Measurements from ENCODE around the gene PDIA3. TPM values are rescaled to one million over a fixed set of nuclear protein-coding genes. Genes with fewer than 3 reads are reported as not detected.
"Not testable (repeated sequence)": the region's sequence is repeated elsewhere in the genome, so short reads cannot be mapped to it uniquely, and the experiment has no call there.

PDIA3 gene
- total RNA-seq, result 100 to 1,000 TPM; 306 to 313 TPM

- peak; percentile 82 for ATAC-seq
- Mint-ChIP-seq H3K27ac (peak within 1 kb of the TSS; percentile 96), H3K36me3 (ENCODE audit: low read depth) (peaks cover 23% of the 10 kb centered on the region), H3K4me3 (peak within 1 kb of the TSS; percentile 96), H3K4me1 (ENCODE audit: low read depth) (peaks cover 31% of the 10 kb centered on the region)
- not testable (repeated sequence) for H3K9me3 Mint-ChIP-seq (ENCODE audit: insufficient read depth); H3K27me3 Mint-ChIP-seq (ENCODE audit: low read depth)
- peak; percentile 90 for DNase-seq
- CTCF ChIA-PET, result interaction anchor here (1.2 to 1.8 kb wide), 2 partner anchors 31 to 78 kb away, joined by 4 to 6 read pairs; partner anchors contain the start of genes ELL3 and MFAP1
- POLR2A ChIA-PET, result interaction anchor here (0.6 to 1.5 kb wide), 8 partner anchors 10 to 235 kb away, joined by 3 to 10 read pairs (median 3); partner anchors contain the start of genes HYPK, SERF2 and SERINC4
These were observed at the start of gene PDIA3 for GRCh38 chr15:43746245-43746902. PDIA3 (plus strand) TSS chr15:43746438; CDS start chr15:43746540, 102 bp downstream.

DNA sequence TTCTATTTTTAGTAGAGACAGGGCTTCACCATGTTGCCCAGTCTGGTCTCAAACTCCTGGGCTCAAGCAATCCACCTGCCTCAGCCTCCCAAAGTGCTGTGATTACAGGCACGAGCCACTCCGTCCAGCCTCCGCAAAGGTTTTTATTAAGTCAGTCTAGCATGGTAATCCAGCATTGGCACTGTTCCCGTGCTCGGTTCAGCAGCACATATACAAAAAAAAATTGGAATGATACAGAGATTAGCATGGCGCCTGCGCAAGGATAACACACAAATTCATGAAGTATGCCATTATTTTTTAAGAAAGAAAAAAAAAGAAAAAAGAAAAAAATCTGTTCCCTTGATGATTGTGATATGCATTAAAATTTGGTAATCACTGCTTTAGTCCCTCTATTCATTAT is 44.1 kb upstream of the PDIA3 start:
- Mint-ChIP-seq H3K36me3 (ENCODE audit: low read depth) (no peaks in the 10 kb centered on the region), H3K4me3 (no peak overlapping the region), H3K9me3 (ENCODE audit: insufficient read depth) (no peaks in the 10 kb centered on the region), H3K27me3 (ENCODE audit: low read depth) (peaks cover 5% of the 10 kb centered on the region), H3K27ac (no peak overlapping the region), H3K4me1 (ENCODE audit: low read depth) (no peaks in the 10 kb centered on the region)
- no peak for ATAC-seq
- ChIA-PET CTCF (no interaction called here), POLR2A (no interaction called here)
- DNase-seq, result no peak

- CTCF ChIA-PET, result no interaction called here
- POLR2A ChIA-PET, result no interaction called here
These were observed 43.4 kb upstream of the PDIA3 start for GRCh38 chr15:43702701-43703424.

DNA sequence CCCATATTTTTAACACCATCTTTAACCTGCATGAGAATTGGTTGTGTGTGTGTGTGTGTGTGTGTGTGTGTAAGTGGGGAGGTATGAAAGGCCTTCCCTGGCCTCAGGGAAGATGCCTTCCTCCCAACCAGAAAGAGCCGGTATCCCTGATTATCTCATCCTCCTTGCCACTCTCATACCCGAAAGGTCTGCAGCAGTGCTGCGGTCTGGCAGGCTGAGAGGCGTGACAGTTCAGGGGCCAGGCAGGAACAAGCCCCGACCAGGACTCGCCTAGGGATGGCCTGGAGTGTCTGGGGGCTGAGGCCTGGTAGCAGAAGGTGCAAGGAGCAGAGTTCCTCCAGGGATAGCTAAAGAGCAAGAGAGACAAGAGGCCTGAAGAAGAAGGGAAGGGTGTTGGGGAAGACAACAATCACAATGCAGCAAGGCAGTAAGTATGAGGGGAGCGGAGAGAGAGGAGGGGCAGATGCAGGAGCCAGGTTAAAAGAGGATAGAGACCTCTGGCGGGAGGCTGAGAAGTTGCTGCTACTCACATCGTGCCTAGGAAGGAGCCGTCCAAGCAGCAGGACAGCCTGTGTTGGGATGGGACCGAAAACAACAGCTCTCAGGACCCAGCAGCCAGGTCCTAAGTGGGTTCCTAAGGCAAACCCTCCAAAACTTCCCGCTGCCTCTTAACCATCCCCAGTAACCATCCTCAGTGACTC is 35.7 kb upstream of the PDIA3 start:
- ATAC-seq; H3K27me3 Mint-ChIP-seq (ENCODE audit: low read depth); DNase-seq; CTCF ChIA-PET; H3K9me3 Mint-ChIP-seq (ENCODE audit: insufficient read depth); POLR2A ChIA-PET; H3K27ac Mint-ChIP-seq; H3K36me3 Mint-ChIP-seq (ENCODE audit: low read depth); H3K4me1 Mint-ChIP-seq (ENCODE audit: low read depth); H3K4me3 Mint-ChIP-seq: not testable (repeated sequence)

More at GRCh38 chr15:43702701-43703424, 43.4 kb upstream of the PDIA3 start:
- Mint-ChIP-seq H3K4me1 (ENCODE audit: low read depth) (no peaks in the 10 kb centered on the region), H3K36me3 (ENCODE audit: low read depth) (no peaks in the 10 kb centered on the region), H3K27ac (no peak overlapping the region), H3K27me3 (ENCODE audit: low read depth) (no peaks in the 10 kb centered on the region), H3K4me3 (no peak overlapping the region), H3K9me3 (ENCODE audit: insufficient read depth) (no peaks in the 10 kb centered on the region)
- DNase-seq (no peak), ATAC-seq (no peak)

DNA sequence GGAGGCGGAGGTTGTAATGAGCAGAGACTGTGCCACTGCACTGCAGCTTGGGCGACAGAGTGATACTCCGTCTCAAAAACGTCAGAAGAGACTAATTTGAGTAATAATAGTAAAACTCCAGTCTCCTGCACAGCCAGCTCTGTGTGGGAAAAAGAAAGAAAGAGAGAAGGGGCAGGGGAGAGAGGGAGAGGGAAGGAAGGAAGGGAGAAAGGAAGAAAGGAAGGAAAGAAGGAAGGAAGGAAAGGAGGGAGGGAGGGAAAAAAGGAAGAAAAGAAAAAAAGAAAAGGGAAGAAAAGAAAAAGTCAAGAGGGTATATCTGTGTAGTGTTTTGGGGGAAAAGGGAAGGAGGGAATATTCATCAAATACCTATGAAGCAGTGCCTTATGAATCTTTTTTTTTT is 23.1 kb upstream of the PDIA3 start:
- no peaks in the 10 kb centered on the region for H3K4me1 Mint-ChIP-seq (ENCODE audit: low read depth)
- no peak overlapping the region for H3K27ac Mint-ChIP-seq
- CTCF ChIA-PET, result no interaction called here
- POLR2A ChIA-PET, result no interaction called here
- no peak for DNase-seq
- H3K36me3 Mint-ChIP-seq (ENCODE audit: low read depth), result no peaks in the 10 kb centered on the region
- no peak for ATAC-seq
- no peak overlapping the region for H3K4me3 Mint-ChIP-seq
- H3K9me3 Mint-ChIP-seq (ENCODE audit: insufficient read depth), result no peaks in the 10 kb centered on the region
- peaks cover 13% of the 10 kb centered on the region for H3K27me3 Mint-ChIP-seq (ENCODE audit: low read depth)

DNA sequence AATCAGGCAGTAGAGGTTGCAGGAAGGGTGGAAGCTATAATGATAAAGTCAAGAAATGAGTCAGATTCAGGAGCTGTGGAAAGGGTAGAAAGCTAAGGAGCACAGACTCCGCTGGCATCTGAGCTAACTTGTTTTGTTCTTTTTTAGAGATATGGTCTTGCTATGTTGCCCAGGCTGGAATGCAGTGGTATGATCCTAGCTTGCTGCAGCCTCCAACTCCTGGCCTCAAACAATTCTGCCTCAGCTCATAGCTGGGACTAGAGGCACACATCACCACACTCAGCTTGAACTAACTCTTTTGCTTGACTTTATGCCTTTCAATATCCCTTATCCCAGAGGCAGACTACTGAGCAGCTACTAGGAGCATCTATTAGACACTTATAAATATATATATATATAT is 19.9 kb upstream of the PDIA3 start:
- H3K27ac Mint-ChIP-seq; H3K9me3 Mint-ChIP-seq (ENCODE audit: insufficient read depth); CTCF ChIA-PET; H3K27me3 Mint-ChIP-seq (ENCODE audit: low read depth); H3K4me3 Mint-ChIP-seq; H3K36me3 Mint-ChIP-seq (ENCODE audit: low read depth); DNase-seq; ATAC-seq; POLR2A ChIA-PET; H3K4me1 Mint-ChIP-seq (ENCODE audit: low read depth): not testable (repeated sequence)

GRCh38 chr15:43728053-43728725 is 18.0 kb upstream of the PDIA3 start:
- POLR2A ChIA-PET; CTCF ChIA-PET; DNase-seq; H3K9me3 Mint-ChIP-seq (ENCODE audit: insufficient read depth); ATAC-seq; H3K27me3 Mint-ChIP-seq (ENCODE audit: low read depth); H3K4me1 Mint-ChIP-seq (ENCODE audit: low read depth); H3K27ac Mint-ChIP-seq; H3K36me3 Mint-ChIP-seq (ENCODE audit: low read depth); H3K4me3 Mint-ChIP-seq: not testable (repeated sequence)

DNA sequence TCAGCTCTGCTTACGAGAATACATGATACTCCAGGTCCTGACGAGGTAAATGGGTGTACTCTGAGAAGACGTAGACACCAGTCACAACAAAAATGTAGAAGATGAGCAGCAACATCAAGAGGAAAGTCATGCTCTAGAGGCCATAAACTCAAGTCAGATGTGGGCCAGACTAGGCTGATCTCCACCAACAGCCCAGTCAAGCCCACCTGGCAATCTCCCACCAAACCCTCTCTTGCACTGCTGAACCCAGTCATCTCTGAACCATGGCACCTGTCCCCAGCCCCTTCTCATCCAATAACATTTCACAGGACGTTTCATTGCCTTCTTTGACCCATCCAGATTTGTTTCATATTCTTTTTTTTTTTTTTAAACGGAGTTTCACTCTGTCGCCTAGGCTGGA is 10.8 kb upstream of the PDIA3 start:
- ChIA-PET CTCF (no interaction called here), POLR2A (no interaction called here)
- DNase-seq, result no peak
- peaks cover 2% of the 10 kb centered on the region for H3K27me3 Mint-ChIP-seq (ENCODE audit: low read depth)
- H3K36me3 Mint-ChIP-seq (ENCODE audit: low read depth), result no peaks in the 10 kb centered on the region
- no peak overlapping the region for H3K4me3 Mint-ChIP-seq
- H3K4me1 Mint-ChIP-seq (ENCODE audit: low read depth), result peaks cover 9% of the 10 kb centered on the region
- ATAC-seq, result no peak
- no peaks in the 10 kb centered on the region for H3K9me3 Mint-ChIP-seq (ENCODE audit: insufficient read depth)
- peak overlapping the region; percentile 40 for H3K27ac Mint-ChIP-seq

DNA sequence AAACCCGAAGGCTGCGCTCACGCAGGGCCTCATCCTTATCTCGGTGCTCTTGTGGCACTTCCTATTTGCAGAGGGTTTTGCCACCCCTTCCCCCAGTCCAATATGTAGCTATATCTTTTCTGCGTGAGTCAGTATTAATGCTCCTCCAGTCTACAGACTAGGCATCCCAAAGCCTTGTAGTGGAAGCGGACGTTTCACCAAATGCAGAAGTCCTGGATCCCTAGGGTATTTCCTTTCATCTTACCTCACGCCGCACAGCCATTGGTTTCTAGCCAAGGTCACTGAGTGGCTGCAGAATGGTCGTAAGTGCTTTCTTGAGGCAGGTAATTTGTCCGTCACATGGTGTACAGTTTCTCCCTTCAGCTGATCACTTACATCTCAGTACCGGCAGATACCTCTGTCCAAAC is 668 bp downstream of the PDIA3 start:
- peaks cover 36% of the 10 kb centered on the region for H3K4me1 Mint-ChIP-seq (ENCODE audit: low read depth)
- ATAC-seq (peak; percentile 20), DNase-seq (peak; percentile 35)
- H3K9me3 Mint-ChIP-seq (ENCODE audit: insufficient read depth); H3K27me3 Mint-ChIP-seq (ENCODE audit: low read depth): not testable (repeated sequence)
- peak overlapping the region; percentile 96 for H3K4me3 Mint-ChIP-seq
- H3K36me3 Mint-ChIP-seq (ENCODE audit: low read depth), result peaks cover 28% of the 10 kb centered on the region
- CTCF ChIA-PET, result interaction anchor here (1.1 to 1.8 kb wide), 2 partner anchors 23 to 77 kb away, joined by 4 to 5 read pairs; partner anchors contain the start of gene MFAP1
- H3K27ac Mint-ChIP-seq, result peak overlapping the region; percentile 96
- POLR2A ChIA-PET, result interaction anchor here (0.7 to 1.5 kb wide), 5 partner anchors 9 to 80 kb away, joined by 3 to 10 read pairs (median 4); partner anchors contain the start of genes HYPK, SERF2 and SERINC4

- Mint-ChIP-seq H3K36me3 (ENCODE audit: low read depth) (peaks cover 36% of the 10 kb centered on the region), H3K9me3 (ENCODE audit: insufficient read depth) (no peaks in the 10 kb centered on the region), H3K27me3 (ENCODE audit: low read depth) (no peaks in the 10 kb centered on the region), H3K4me3 (peak overlapping the region; percentile 96), H3K4me1 (ENCODE audit: low read depth) (peaks cover 43% of the 10 kb centered on the region), H3K27ac (peak overlapping the region; percentile 96)
- DNase-seq, result peak; percentile 29
- ATAC-seq, result no peak
- POLR2A ChIA-PET, result no interaction called here
- CTCF ChIA-PET, result no interaction called here
These were observed 2.1 kb downstream of the PDIA3 start for GRCh38 chr15:43748376-43748775.

DNA sequence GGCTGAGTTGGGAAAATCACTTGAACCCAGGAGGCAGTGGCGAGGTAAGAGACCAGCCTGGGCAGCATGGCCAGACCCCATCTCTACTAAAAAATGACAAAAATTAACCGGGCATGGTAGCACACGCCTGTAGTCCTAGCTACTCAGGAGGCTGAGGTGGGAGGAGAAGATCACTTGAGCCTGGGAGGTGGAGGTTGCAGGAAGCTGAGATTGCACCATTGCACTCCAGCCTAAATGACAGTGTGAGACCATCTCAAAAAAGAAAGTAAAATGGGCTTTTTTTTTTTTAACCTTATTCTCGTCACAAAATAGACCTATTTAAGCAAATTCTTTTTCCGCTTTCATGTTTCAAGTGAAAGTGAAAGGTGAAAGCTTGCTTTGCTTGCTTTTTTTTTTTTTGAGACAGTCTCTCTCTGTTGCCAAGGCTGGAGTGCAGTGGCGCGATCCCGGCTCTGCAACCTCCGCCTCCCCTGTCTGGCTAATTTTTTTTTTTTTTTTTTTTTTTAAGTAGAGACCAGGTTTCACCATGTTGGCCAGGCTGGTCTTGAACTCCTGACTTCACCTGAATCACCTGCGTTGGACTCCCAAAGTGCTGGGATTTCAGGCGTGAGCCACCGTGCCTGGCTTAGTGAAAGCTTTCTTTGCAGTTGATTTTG is 3.6 kb downstream of the PDIA3 start:
- POLR2A ChIA-PET, result interaction anchor here (0.6 to 2.1 kb wide), 5 partner anchors 27 to 711 kb away, joined by 3 to 11 read pairs (median 4); partner anchors contain the start of genes ELL3 and MFAP1
- H3K4me1 Mint-ChIP-seq (ENCODE audit: low read depth), result peaks cover 40% of the 10 kb centered on the region
- peaks cover 47% of the 10 kb centered on the region for H3K36me3 Mint-ChIP-seq (ENCODE audit: low read depth)
- CTCF ChIA-PET, result interaction anchor here (1.4 kb wide), 1 partner anchor 27 kb away, joined by 8 read pairs; the partner anchor contains the start of gene ELL3
- peak overlapping the region; percentile 93 for H3K27ac Mint-ChIP-seq
- H3K27me3 Mint-ChIP-seq (ENCODE audit: low read depth), result no peaks in the 10 kb centered on the region
- H3K9me3 Mint-ChIP-seq (ENCODE audit: insufficient read depth), result no peaks in the 10 kb centered on the region
- peak overlapping the region; percentile 74 for H3K4me3 Mint-ChIP-seq
- ATAC-seq, result peak; percentile 45
- peak; percentile 71 for DNase-seq
